H9 (cell line): Measurements from ENCODE around the gene KCNK16. TPM values are rescaled to one million over a fixed set of nuclear protein-coding genes. Genes with fewer than 3 reads are reported as not detected.

ENCODE experiments used
- DNase-seq: peaks from one replicate; pipeline ENCODE4 v3.0.0-alpha.2; 2017
- H2AFZ ChIP-seq: one replicate; pipeline ENCODE4 v1.6.1; 2013; ENCODE audit warnings: mild to moderate bottlenecking, low read length, control low read depth, moderate library complexity
- H2AK5ac ChIP-seq: 2 replicates; pipeline ENCODE4 v1.6.1; 2013; ENCODE audit warnings: low read length, control low read depth, mixed read lengths; ENCODE audit not compliant: insufficient read length
- H2BK120ac ChIP-seq: one replicate; pipeline ENCODE4 v1.6.1; 2013; ENCODE audit warnings: low read depth, mild to moderate bottlenecking, low read length, control low read depth, inconsistent platforms; ENCODE audit not compliant: poor library complexity, severe bottlenecking
- H2BK12ac ChIP-seq: 2 replicates; pipeline ENCODE4 v1.6.1; 2013; ENCODE audit warnings: low read length, control low read depth, mixed read lengths, low read depth; ENCODE audit not compliant: insufficient read length
- H2BK15ac ChIP-seq: 2 replicates; pipeline ENCODE4 v1.6.1; 2013; ENCODE audit warnings: low read depth, low read length, control low read depth
- H2BK20ac ChIP-seq: one replicate; pipeline ENCODE4 v1.6.1; 2013; ENCODE audit warnings: low read depth, mild to moderate bottlenecking, low read length, control low read depth, inconsistent platforms; ENCODE audit not compliant: poor library complexity, severe bottlenecking
- H2BK5ac ChIP-seq: 2 replicates; pipeline ENCODE4 v1.6.1; 2013; ENCODE audit warnings: low read length, control low read depth, mixed read lengths; ENCODE audit not compliant: insufficient read length
- H3K14ac ChIP-seq: 2 replicates; pipeline ENCODE4 v1.6.1; 2013; ENCODE audit warnings: low read length, control low read depth; ENCODE audit not compliant: insufficient read depth
- H3K18ac ChIP-seq: 2 replicates; pipeline ENCODE4 v1.6.1; 2013; ENCODE audit warnings: low read depth, mild to moderate bottlenecking, mixed read lengths, low read length, control low read depth; ENCODE audit not compliant: insufficient read length
- H3K23ac ChIP-seq: 2 replicates; pipeline ENCODE4 v1.6.1; 2013; ENCODE audit warnings: low read length, control low read depth, mixed read lengths, low read depth; ENCODE audit not compliant: insufficient read length
- H3K23me2 ChIP-seq: 2 replicates; pipeline ENCODE4 v1.6.1; 2013; ENCODE audit warnings: low read depth, mild to moderate bottlenecking, mixed read lengths, low read length, control low read depth; ENCODE audit not compliant: insufficient read length, poor library complexity, severe bottlenecking
- H3K27ac ChIP-seq: 2 replicates; pipeline ENCODE4 v1.5.1; 2013; ENCODE audit warnings: low read length, control low read depth, mixed read lengths, low read depth; ENCODE audit not compliant: insufficient read length
- H3K27me3 ChIP-seq: 2 replicates; pipeline ENCODE4 v1.6.1; 2013; ENCODE audit warnings: low read length, control low read depth, inconsistent platforms; ENCODE audit not compliant: insufficient read depth
- H3K4ac ChIP-seq: 2 replicates; pipeline ENCODE4 v1.6.1; 2013; ENCODE audit warnings: low read depth, mild to moderate bottlenecking, control low read depth, inconsistent platforms, low read length, moderate library complexity
- H3K4me1 ChIP-seq: 2 replicates; pipeline ENCODE4 v1.6.1; 2013; ENCODE audit warnings: low read length, control low read depth, inconsistent platforms; ENCODE audit not compliant: insufficient read depth
- H3K4me2 ChIP-seq: 2 replicates; pipeline ENCODE4 v1.6.1; 2013; ENCODE audit warnings: low read length, control low read depth, mixed read lengths; ENCODE audit not compliant: insufficient read length, insufficient read depth
- H3K56ac ChIP-seq: 2 replicates; pipeline ENCODE4 v1.6.1; 2013; ENCODE audit warnings: low read depth, mild to moderate bottlenecking, mixed read lengths, low read length, control low read depth; ENCODE audit not compliant: insufficient read length
- H3K79me1 ChIP-seq: 2 replicates; pipeline ENCODE4 v1.6.1; 2013; ENCODE audit warnings: low read depth, mild to moderate bottlenecking, moderate library complexity, low read length, control low read depth, inconsistent platforms; ENCODE audit not compliant: insufficient read depth, poor library complexity, severe bottlenecking
- H3K79me2 ChIP-seq: 2 replicates; pipeline ENCODE4 v1.6.1; 2013; ENCODE audit warnings: low read length, control low read depth, inconsistent platforms; ENCODE audit not compliant: insufficient read depth
- H3K9ac ChIP-seq: 2 replicates; pipeline ENCODE4 v1.6.1; 2013; ENCODE audit warnings: low read length, control low read depth, mixed read lengths; ENCODE audit not compliant: insufficient read length; ENCODE audit errors: extremely low read depth
- H3K9me3 ChIP-seq: one replicate; pipeline ENCODE4 v1.6.1; 2013; ENCODE audit warnings: low read depth, low read length, inconsistent platforms; ENCODE audit not compliant: control insufficient read depth
- H3T11ph ChIP-seq: one replicate; pipeline ENCODE4 v1.6.1; 2013; ENCODE audit warnings: mild to moderate bottlenecking, low read length, control low read depth, inconsistent platforms
- H4K20me1 ChIP-seq: one replicate; pipeline ENCODE4 v1.6.1; 2013; ENCODE audit not compliant: control insufficient read depth, insufficient read length, insufficient read depth
- H4K5ac ChIP-seq: 2 replicates; pipeline ENCODE4 v1.6.1; 2013; ENCODE audit warnings: low read depth, mild to moderate bottlenecking, mixed read lengths, low read length, control low read depth; ENCODE audit not compliant: insufficient read length
- H4K8ac ChIP-seq: replicated peaks from 2 replicates; pipeline ENCODE4 v1.6.1; 2013; ENCODE audit warnings: low read length, control low read depth, mixed read lengths, low read depth; ENCODE audit not compliant: insufficient read length
- H4K91ac ChIP-seq: 2 replicates; pipeline ENCODE4 v1.6.1; 2013; ENCODE audit warnings: low read depth, mild to moderate bottlenecking, moderate library complexity, mixed read lengths, low read length, control low read depth; ENCODE audit not compliant: insufficient read length
- H3K27ac Mint-ChIP-seq, 3 experiments: 2 replicates in 2 of 3; 3 replicates in 1 of 3; pipeline ENCODE4 v1.8.0; 2020 to 2021; ENCODE audit warnings: mixed read lengths in 3 of 3, mild to moderate bottlenecking in 1 of 3, moderate library complexity in 1 of 3
- H3K27me3 Mint-ChIP-seq: 2 replicates; pipeline ENCODE4 v1.8.0; 2021; ENCODE audit warnings: low read depth, mild to moderate bottlenecking, moderate library complexity, mixed read lengths
- H3K36me3 Mint-ChIP-seq, 3 experiments: 2 replicates in 2 of 3; 3 replicates in 1 of 3; pipeline ENCODE4 v1.8.0; 2020 to 2021; ENCODE audit warnings: low read depth in 3 of 3, mixed read lengths in 3 of 3; ENCODE audit not compliant: insufficient read depth in 1 of 3
- H3K4me1 Mint-ChIP-seq, 2 experiments: 2 replicates each; pipeline ENCODE4 v1.8.0; 2020; ENCODE audit warnings: mixed read lengths in 2 of 2
- H3K4me3 Mint-ChIP-seq, 2 experiments: 2 replicates in 1 of 2; 3 replicates in 1 of 2; pipeline ENCODE4 v1.8.0; 2020 to 2021; ENCODE audit warnings: mild to moderate bottlenecking in 2 of 2, mixed read lengths in 2 of 2, moderate library complexity in 1 of 2
- H3K9me3 Mint-ChIP-seq, 2 experiments: 2 replicates in 1 of 2; 3 replicates in 1 of 2; pipeline ENCODE4 v1.8.0; 2020; ENCODE audit warnings: mild to moderate bottlenecking in 2 of 2, mixed read lengths in 2 of 2, moderate library complexity in 1 of 2
- CTCF ChIP-seq: fragments of 200-600 bp; sonication (generic); conservative IDR thresholded peaks from 3 replicates; pipeline ENCODE4 v1.8.0; 2021; ENCODE audit warnings: antibody characterized with exemption, mild to moderate bottlenecking
- WGBS: extraction: QIAGEN DNeasy Blood & Tissue Kit; methylation state at CpG from one replicate; pipeline ENCODE4 v1.1.7; 2013; ENCODE audit warnings: missing lambda C conversion rate, low lambda C conversion rate, mixed read lengths; ENCODE audit not compliant: insufficient read length; ENCODE audit errors: extremely low coverage; 5-methylcytosine and 5-hydroxymethylcytosine counted together
- total RNA-seq: library from RNA; stranded (reverse); gene quantifications from 2 replicates; pipeline ENCODE4 v1.2.1, GENCODE V29; 2021

The KCNK16 gene
- total RNA-seq, 1 experiment from 2014 or later = not detected

- no peak for TF ChIP-seq CTCF
- no CpG with 5 or more reads among the region's 6 CpGs for WGBS
- H3K79me1 ChIP-seq = no peaks in the 10 kb centered on the region
- no peak overlapping the region for H4K8ac ChIP-seq
- H2BK120ac ChIP-seq = no peak overlapping the region
- no peak overlapping the region for H2BK12ac ChIP-seq
- H3K9ac ChIP-seq = no peak overlapping the region
- H3K23me2 ChIP-seq = no peaks in the 10 kb centered on the region
- H4K5ac ChIP-seq = no peak overlapping the region
- no peak overlapping the region for H2BK5ac ChIP-seq
- no peak overlapping the region for H3K4me2 ChIP-seq
- Mint-ChIP-seq H3K36me3 (no peaks in the 10 kb centered on the region; a peak in 1 of 7 replicates), H3K9me3 (no peaks in the 10 kb centered on the region), H3K4me3 (no peak overlapping the region), H3K4me1 (peaks cover 27 to 32% of the 10 kb centered on the region in 2 experiments), H3K27ac (no peak overlapping the region), H3K27me3 (peaks cover 1% of the 10 kb centered on the region)
- no peaks in the 10 kb centered on the region for H3K27me3 ChIP-seq
- no peak overlapping the region for H3K27ac ChIP-seq
- H2AK5ac ChIP-seq = no peak overlapping the region
- no peak for DNase-seq
- H3K9me3 ChIP-seq = no peaks in the 10 kb centered on the region
- H3K79me2 ChIP-seq = no peaks in the 10 kb centered on the region
- no peak overlapping the region for H2BK20ac ChIP-seq
- H4K20me1 ChIP-seq = no peaks in the 10 kb centered on the region
- no peaks in the 10 kb centered on the region for H3K4me1 ChIP-seq
- no peak overlapping the region for H3K56ac ChIP-seq
- H3K4ac ChIP-seq = no peak overlapping the region
- H3K23ac ChIP-seq = no peak overlapping the region
- no peak overlapping the region for H3K18ac ChIP-seq
- no peak overlapping the region for H2AFZ ChIP-seq
- H3T11ph ChIP-seq = no peak overlapping the region
- no peak overlapping the region for H4K91ac ChIP-seq
- no peak overlapping the region for H2BK15ac ChIP-seq
- H3K14ac ChIP-seq = no peak overlapping the region
Measured at GRCh38 chr6:39279539-39279938, 43.0 kb downstream of the KCNK16 start.
